H9 (cell line): Measurements from ENCODE around the gene LIAS. TPM values are rescaled to one million over a fixed set of nuclear protein-coding genes. Genes with fewer than 3 reads are reported as not detected.

Source experiments
- DNase-seq: peaks from one replicate; pipeline ENCODE4 v3.0.0-alpha.2; 2017
- H2AFZ ChIP-seq: one replicate; pipeline ENCODE4 v1.6.1; 2013; ENCODE audit warnings: mild to moderate bottlenecking, low read length, control low read depth, moderate library complexity
- H2AK5ac ChIP-seq: 2 replicates; pipeline ENCODE4 v1.6.1; 2013; ENCODE audit warnings: low read length, control low read depth, mixed read lengths; ENCODE audit not compliant: insufficient read length
- H2BK120ac ChIP-seq: one replicate; pipeline ENCODE4 v1.6.1; 2013; ENCODE audit warnings: low read depth, mild to moderate bottlenecking, low read length, control low read depth, inconsistent platforms; ENCODE audit not compliant: poor library complexity, severe bottlenecking
- H2BK12ac ChIP-seq: 2 replicates; pipeline ENCODE4 v1.6.1; 2013; ENCODE audit warnings: low read length, control low read depth, mixed read lengths, low read depth; ENCODE audit not compliant: insufficient read length
- H2BK15ac ChIP-seq: 2 replicates; pipeline ENCODE4 v1.6.1; 2013; ENCODE audit warnings: low read depth, low read length, control low read depth
- H2BK20ac ChIP-seq: one replicate; pipeline ENCODE4 v1.6.1; 2013; ENCODE audit warnings: low read depth, mild to moderate bottlenecking, low read length, control low read depth, inconsistent platforms; ENCODE audit not compliant: poor library complexity, severe bottlenecking
- H2BK5ac ChIP-seq: 2 replicates; pipeline ENCODE4 v1.6.1; 2013; ENCODE audit warnings: low read length, control low read depth, mixed read lengths; ENCODE audit not compliant: insufficient read length
- H3K14ac ChIP-seq: 2 replicates; pipeline ENCODE4 v1.6.1; 2013; ENCODE audit warnings: low read length, control low read depth; ENCODE audit not compliant: insufficient read depth
- H3K18ac ChIP-seq: 2 replicates; pipeline ENCODE4 v1.6.1; 2013; ENCODE audit warnings: low read depth, mild to moderate bottlenecking, mixed read lengths, low read length, control low read depth; ENCODE audit not compliant: insufficient read length
- H3K23ac ChIP-seq: 2 replicates; pipeline ENCODE4 v1.6.1; 2013; ENCODE audit warnings: low read length, control low read depth, mixed read lengths, low read depth; ENCODE audit not compliant: insufficient read length
- H3K23me2 ChIP-seq: 2 replicates; pipeline ENCODE4 v1.6.1; 2013; ENCODE audit warnings: low read depth, mild to moderate bottlenecking, mixed read lengths, low read length, control low read depth; ENCODE audit not compliant: insufficient read length, poor library complexity, severe bottlenecking
- H3K27ac ChIP-seq: 2 replicates; pipeline ENCODE4 v1.5.1; 2013; ENCODE audit warnings: low read length, control low read depth, mixed read lengths, low read depth; ENCODE audit not compliant: insufficient read length
- H3K27me3 ChIP-seq: 2 replicates; pipeline ENCODE4 v1.6.1; 2013; ENCODE audit warnings: low read length, control low read depth, inconsistent platforms; ENCODE audit not compliant: insufficient read depth
- H3K4ac ChIP-seq: 2 replicates; pipeline ENCODE4 v1.6.1; 2013; ENCODE audit warnings: low read depth, mild to moderate bottlenecking, control low read depth, inconsistent platforms, low read length, moderate library complexity
- H3K4me1 ChIP-seq: 2 replicates; pipeline ENCODE4 v1.6.1; 2013; ENCODE audit warnings: low read length, control low read depth, inconsistent platforms; ENCODE audit not compliant: insufficient read depth
- H3K4me2 ChIP-seq: 2 replicates; pipeline ENCODE4 v1.6.1; 2013; ENCODE audit warnings: low read length, control low read depth, mixed read lengths; ENCODE audit not compliant: insufficient read length, insufficient read depth
- H3K56ac ChIP-seq: 2 replicates; pipeline ENCODE4 v1.6.1; 2013; ENCODE audit warnings: low read depth, mild to moderate bottlenecking, mixed read lengths, low read length, control low read depth; ENCODE audit not compliant: insufficient read length
- H3K79me1 ChIP-seq: 2 replicates; pipeline ENCODE4 v1.6.1; 2013; ENCODE audit warnings: low read depth, mild to moderate bottlenecking, moderate library complexity, low read length, control low read depth, inconsistent platforms; ENCODE audit not compliant: insufficient read depth, poor library complexity, severe bottlenecking
- H3K79me2 ChIP-seq: 2 replicates; pipeline ENCODE4 v1.6.1; 2013; ENCODE audit warnings: low read length, control low read depth, inconsistent platforms; ENCODE audit not compliant: insufficient read depth
- H3K9ac ChIP-seq: 2 replicates; pipeline ENCODE4 v1.6.1; 2013; ENCODE audit warnings: low read length, control low read depth, mixed read lengths; ENCODE audit not compliant: insufficient read length; ENCODE audit errors: extremely low read depth
- H3K9me3 ChIP-seq: one replicate; pipeline ENCODE4 v1.6.1; 2013; ENCODE audit warnings: low read depth, low read length, inconsistent platforms; ENCODE audit not compliant: control insufficient read depth
- H3T11ph ChIP-seq: one replicate; pipeline ENCODE4 v1.6.1; 2013; ENCODE audit warnings: mild to moderate bottlenecking, low read length, control low read depth, inconsistent platforms
- H4K20me1 ChIP-seq: one replicate; pipeline ENCODE4 v1.6.1; 2013; ENCODE audit not compliant: control insufficient read depth, insufficient read length, insufficient read depth
- H4K5ac ChIP-seq: 2 replicates; pipeline ENCODE4 v1.6.1; 2013; ENCODE audit warnings: low read depth, mild to moderate bottlenecking, mixed read lengths, low read length, control low read depth; ENCODE audit not compliant: insufficient read length
- H4K8ac ChIP-seq: replicated peaks from 2 replicates; pipeline ENCODE4 v1.6.1; 2013; ENCODE audit warnings: low read length, control low read depth, mixed read lengths, low read depth; ENCODE audit not compliant: insufficient read length
- H4K91ac ChIP-seq: 2 replicates; pipeline ENCODE4 v1.6.1; 2013; ENCODE audit warnings: low read depth, mild to moderate bottlenecking, moderate library complexity, mixed read lengths, low read length, control low read depth; ENCODE audit not compliant: insufficient read length
- H3K27ac Mint-ChIP-seq, 3 experiments: 2 replicates in 2 of 3; 3 replicates in 1 of 3; pipeline ENCODE4 v1.8.0; 2020 to 2021; ENCODE audit warnings: mixed read lengths in 3 of 3, mild to moderate bottlenecking in 1 of 3, moderate library complexity in 1 of 3
- H3K27me3 Mint-ChIP-seq: 2 replicates; pipeline ENCODE4 v1.8.0; 2021; ENCODE audit warnings: low read depth, mild to moderate bottlenecking, moderate library complexity, mixed read lengths
- H3K36me3 Mint-ChIP-seq, 3 experiments: 2 replicates in 2 of 3; 3 replicates in 1 of 3; pipeline ENCODE4 v1.8.0; 2020 to 2021; ENCODE audit warnings: low read depth in 3 of 3, mixed read lengths in 3 of 3; ENCODE audit not compliant: insufficient read depth in 1 of 3
- H3K4me1 Mint-ChIP-seq, 2 experiments: 2 replicates each; pipeline ENCODE4 v1.8.0; 2020; ENCODE audit warnings: mixed read lengths in 2 of 2
- H3K4me3 Mint-ChIP-seq, 2 experiments: 2 replicates in 1 of 2; 3 replicates in 1 of 2; pipeline ENCODE4 v1.8.0; 2020 to 2021; ENCODE audit warnings: mild to moderate bottlenecking in 2 of 2, mixed read lengths in 2 of 2, moderate library complexity in 1 of 2
- H3K9me3 Mint-ChIP-seq, 2 experiments: 2 replicates in 1 of 2; 3 replicates in 1 of 2; pipeline ENCODE4 v1.8.0; 2020; ENCODE audit warnings: mild to moderate bottlenecking in 2 of 2, mixed read lengths in 2 of 2, moderate library complexity in 1 of 2
- CTCF ChIP-seq: fragments of 200-600 bp; sonication (generic); conservative IDR thresholded peaks from 3 replicates; pipeline ENCODE4 v1.8.0; 2021; ENCODE audit warnings: antibody characterized with exemption, mild to moderate bottlenecking
- WGBS: extraction: QIAGEN DNeasy Blood & Tissue Kit; methylation state at CpG from one replicate; pipeline ENCODE4 v1.1.7; 2013; ENCODE audit warnings: missing lambda C conversion rate, low lambda C conversion rate, mixed read lengths; ENCODE audit not compliant: insufficient read length; ENCODE audit errors: extremely low coverage; 5-methylcytosine and 5-hydroxymethylcytosine counted together
- total RNA-seq: library from RNA; stranded (reverse); gene quantifications from 2 replicates; pipeline ENCODE4 v1.2.1, GENCODE V29; 2021

LIAS gene
- total RNA-seq, 1 experiment from 2014 or later: 18.5 TPM

GRCh38 chr4:39526765-39527295, 68.0 kb downstream of the LIAS start:
- Histone ChIP-seq H3K4me1 (no peaks in the 10 kb centered on the region), H3K9ac (peak overlapping the region; percentile 97), H4K8ac (no peak overlapping the region), H3K79me1 (peaks cover 3% of the 10 kb centered on the region), H3K4ac (no peak overlapping the region), H3K56ac (no peak overlapping the region), H2AFZ (peak overlapping the region; percentile 59), H2BK15ac (no peak overlapping the region), H3K27me3 (no peaks in the 10 kb centered on the region), H3K23ac (no peak overlapping the region), H3T11ph (no peak overlapping the region), H3K18ac (peak overlapping the region; percentile 74), H3K27ac (peak overlapping the region; percentile 15), H3K23me2 (peaks cover 9% of the 10 kb centered on the region), H2BK120ac (no peak overlapping the region), H2BK12ac (no peak overlapping the region), H3K4me2 (peak overlapping the region; percentile 90), H3K9me3 (peaks cover 17% of the 10 kb centered on the region), H4K20me1 (no peaks in the 10 kb centered on the region), H4K5ac (no peak overlapping the region), H3K79me2 (peaks cover 7% of the 10 kb centered on the region; the same call in 1 of the 2 replicates), H2BK5ac (no peak overlapping the region), H4K91ac (peak overlapping the region; percentile 44), H3K14ac (peak overlapping the region; percentile 80), H2AK5ac (no peak overlapping the region), H2BK20ac (no peak overlapping the region)
- Mint-ChIP-seq H3K9me3 (peaks cover 26 to 27% of the 10 kb centered on the region in 2 experiments), H3K4me1 (peaks cover 14 to 15% of the 10 kb centered on the region in 2 experiments), H3K36me3 (peaks cover 28 to 38% (median 34%) of the 10 kb centered on the region in 3 experiments), H3K27me3 (no peaks in the 10 kb centered on the region), H3K27ac (peak overlapping the region; percentile 97 to 99 (median 97)), H3K4me3 (peak overlapping the region; percentile 97 to 99)
- TF ChIP-seq CTCF: no peak
- no CpG with 5 or more reads among the region's 33 CpGs for WGBS
- DNase-seq: no peak
